NT2/D1 (cell line): Measurements from ENCODE around the gene KIN.
A peak's percentile ranks its signal among the peaks of the same experiment; 100 is the strongest.
"Not testable (repeated sequence)": the region's sequence is repeated elsewhere in the genome, so short reads cannot be mapped to it uniquely, and the experiment has no call there.

Experiments used
- DNase-seq: peaks from one replicate; pipeline ENCODE4 v3.0.0-alpha.2; 2011; ENCODE audit warnings: low read depth, low spot score
- H3K27me3 ChIP-seq: 2 replicates; pipeline ENCODE4 v1.6.0; 2011; ENCODE audit warnings: mild to moderate bottlenecking; ENCODE audit not compliant: insufficient read length, insufficient read depth
- H3K36me3 ChIP-seq: 2 replicates; pipeline ENCODE4 v1.6.1; 2011; ENCODE audit warnings: mild to moderate bottlenecking, low read length, mixed read lengths; ENCODE audit not compliant: insufficient read depth, insufficient read length
- H3K4me1 ChIP-seq: 2 replicates; pipeline ENCODE4 v1.5.1; 2011; ENCODE audit not compliant: insufficient read depth, insufficient read length
- H3K4me3 ChIP-seq: 2 replicates; pipeline ENCODE4 v1.5.1; 2011; ENCODE audit warnings: low read depth; ENCODE audit not compliant: insufficient read length
- H3K9ac ChIP-seq: 2 replicates; pipeline ENCODE4 v1.6.0; 2011; ENCODE audit warnings: low read depth; ENCODE audit not compliant: insufficient read length
- H3K9me3 ChIP-seq: 2 replicates; pipeline ENCODE4 v1.5.1; 2011; ENCODE audit warnings: mild to moderate bottlenecking, low read length; ENCODE audit not compliant: insufficient read depth
- SUZ12 ChIP-seq: IDR thresholded peaks from 2 replicates; pipeline ENCODE4 v1.6.1; 2011; ENCODE audit not compliant: insufficient read length, insufficient read depth; ENCODE audit errors: extremely low read depth
- YY1 ChIP-seq: IDR thresholded peaks from 2 replicates; pipeline ENCODE4 v1.6.1; 2011; ENCODE audit not compliant: insufficient read length, insufficient read depth
- ZNF274 ChIP-seq: IDR thresholded peaks from 2 replicates; pipeline ENCODE4 v1.6.1; 2011; ENCODE audit warnings: mild to moderate bottlenecking, low read depth, low read length

The KIN gene

DNA sequence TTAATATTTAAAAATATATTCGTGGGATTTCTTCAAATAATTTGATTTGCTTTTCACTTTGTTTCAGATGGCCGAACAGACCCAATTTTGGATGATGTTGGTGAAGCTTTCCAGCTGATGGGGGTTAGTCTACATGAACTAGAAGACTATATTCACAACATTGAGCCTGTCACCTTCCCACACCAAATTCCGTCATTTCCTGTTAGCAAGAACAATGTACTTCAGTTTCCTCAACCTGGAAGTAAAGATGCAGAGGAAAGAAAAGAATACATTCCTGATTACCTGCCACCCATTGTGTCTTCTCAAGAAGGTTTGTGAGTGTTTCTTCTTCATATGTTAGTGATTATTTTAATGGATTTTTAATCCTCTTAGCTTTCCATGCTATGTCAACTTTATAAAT lies 36.5 kb upstream of the KIN start:
- H3K9ac ChIP-seq: no peak overlapping the region
- peaks cover 28% of the 10 kb centered on the region for H3K36me3 ChIP-seq
- no peak for TF ChIP-seq SUZ12
- TF ChIP-seq YY1: no peak
- no peak for TF ChIP-seq ZNF274
- no peaks in the 10 kb centered on the region for H3K4me1 ChIP-seq
- no peaks in the 10 kb centered on the region for H3K27me3 ChIP-seq
- no peak for DNase-seq
- H3K9me3 ChIP-seq: no peaks in the 10 kb centered on the region
- H3K4me3 ChIP-seq: no peak overlapping the region

DNA sequence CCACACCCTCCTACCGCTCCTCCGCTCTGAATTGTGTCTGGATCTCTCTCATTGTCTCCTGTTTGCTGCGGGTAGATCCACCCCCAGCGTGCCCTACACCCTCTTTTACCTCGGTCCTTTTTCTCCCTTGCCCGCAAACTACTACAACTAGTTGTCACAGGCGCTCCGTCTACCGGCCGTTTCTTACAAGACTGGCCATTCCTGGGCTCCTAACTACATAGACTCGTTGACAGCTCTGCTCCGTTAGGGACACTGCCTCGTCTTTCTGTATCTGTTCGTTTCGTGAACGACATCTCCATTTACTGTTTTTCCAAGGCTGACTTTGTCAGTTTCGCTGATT lies 31.3 kb upstream of the KIN start:
- no peak for TF ChIP-seq SUZ12
- TF ChIP-seq YY1: no peak
- no peak for TF ChIP-seq ZNF274
- no peak for DNase-seq
- peak overlapping the region; percentile 96 for H3K4me3 ChIP-seq
- H3K36me3 ChIP-seq: peaks cover 14% of the 10 kb centered on the region
- no peaks in the 10 kb centered on the region for H3K4me1 ChIP-seq
- no peaks in the 10 kb centered on the region for H3K9me3 ChIP-seq
- H3K9ac ChIP-seq: peak overlapping the region; percentile 96
- H3K27me3 ChIP-seq: no peaks in the 10 kb centered on the region

DNA sequence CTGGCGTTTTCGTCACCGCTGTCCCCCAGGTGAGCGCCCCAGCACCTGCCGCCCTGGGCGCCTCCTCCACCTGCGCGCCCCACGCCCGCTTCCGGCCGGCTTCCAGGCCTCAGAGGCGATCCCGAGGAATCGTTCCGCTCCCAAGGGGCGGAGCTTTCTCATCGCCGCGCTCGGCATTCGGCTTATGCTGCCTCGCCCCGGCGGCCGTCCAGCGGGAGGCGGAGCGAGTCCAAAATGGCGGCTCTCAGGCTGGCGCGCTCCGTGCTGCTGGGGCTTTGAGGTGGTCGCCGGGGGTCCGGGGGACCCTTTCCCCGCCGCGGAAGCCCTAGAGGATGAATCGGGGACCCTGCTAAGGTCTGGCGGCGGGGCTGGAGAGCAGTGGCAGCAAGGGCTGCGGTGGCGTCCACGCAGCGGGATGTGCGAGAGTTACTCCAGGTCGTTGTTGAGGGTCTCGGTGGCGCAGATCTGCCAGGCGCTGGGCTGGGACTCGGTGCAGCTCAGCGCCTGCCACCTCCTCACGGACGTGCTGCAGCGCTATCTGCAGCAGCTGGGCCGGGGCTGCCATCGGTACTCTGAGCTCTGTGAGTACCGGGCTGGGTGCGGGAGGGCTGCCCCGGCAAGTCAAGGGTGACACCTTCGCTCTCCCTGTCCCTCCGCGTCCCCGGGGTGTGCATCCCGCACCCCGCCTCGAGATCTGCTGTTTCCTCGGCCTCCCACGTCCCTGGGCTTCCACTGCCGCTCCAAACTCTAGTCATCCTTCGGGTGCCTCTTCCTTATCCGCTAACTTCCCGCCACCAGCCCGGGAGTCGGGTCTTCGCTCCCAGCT lies 30.7 kb upstream of the KIN start, which contains the start of gene TAF3:
TSS of gene TAF3 (plus strand) at position 211 of the 826 bp plus-strand sequence. CDS start at position 416, 205 bp downstream.
- Histone ChIP-seq H3K4me1 (no peaks in the 10 kb centered on the region), H3K36me3 (peaks cover 14% of the 10 kb centered on the region), H3K9ac (peak within 1 kb of the TSS; percentile 96), H3K27me3 (no peaks in the 10 kb centered on the region), H3K9me3 (no peaks in the 10 kb centered on the region), H3K4me3 (peak within 1 kb of the TSS; percentile 96)
- peak; percentile 76 for DNase-seq
- TF ChIP-seq YY1: peak; percentile 87
- no peak for TF ChIP-seq ZNF274

DNA sequence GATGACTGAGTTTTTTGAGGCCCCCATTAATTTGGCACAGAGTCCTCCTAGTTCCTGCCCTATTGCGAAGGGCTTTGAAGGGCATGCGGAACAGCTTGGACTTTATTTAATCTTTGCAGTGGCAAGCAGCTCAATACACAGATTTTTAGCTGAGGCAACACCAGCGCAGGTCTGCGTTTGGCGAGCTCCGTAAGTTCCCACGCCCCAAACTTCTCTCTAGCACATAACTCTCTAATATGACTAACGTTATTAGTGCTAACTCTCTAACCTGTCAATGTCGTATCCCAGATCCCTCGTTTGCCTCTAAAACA lies 30.1 kb upstream of the KIN start:
- Histone ChIP-seq H3K4me3 (peak overlapping the region; percentile 96), H3K4me1 (no peaks in the 10 kb centered on the region), H3K9ac (peak overlapping the region; percentile 96), H3K36me3 (peaks cover 14% of the 10 kb centered on the region), H3K27me3 (no peaks in the 10 kb centered on the region), H3K9me3 (no peaks in the 10 kb centered on the region)
- no peak for DNase-seq
- TF ChIP-seq SUZ12: no peak
- TF ChIP-seq ZNF274: no peak
- no peak for TF ChIP-seq YY1

DNA sequence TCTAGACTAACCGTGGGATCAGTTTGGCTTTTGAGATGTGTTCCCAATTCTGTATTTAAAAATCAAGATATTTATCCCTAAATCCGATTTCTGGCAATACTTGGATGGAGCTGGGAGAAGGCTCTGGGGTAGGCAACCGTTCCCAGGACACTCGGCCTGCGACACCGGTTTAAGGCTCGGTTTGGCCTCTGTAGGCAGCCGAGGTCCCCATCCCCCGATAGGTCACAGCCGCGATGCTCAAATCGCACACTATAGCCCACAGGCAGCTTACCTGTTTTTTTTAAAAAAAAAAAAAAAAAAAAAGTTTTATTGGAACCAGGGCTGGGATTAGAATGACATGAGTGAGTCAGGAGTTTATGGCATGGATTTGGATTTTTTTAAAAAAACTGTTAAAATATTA lies 29.8 kb upstream of the KIN start:
- TF ChIP-seq ZNF274 (no peak), YY1 (no peak), SUZ12 (no peak)
- DNase-seq: no peak
- H3K9ac ChIP-seq: peak overlapping the region; percentile 96
- H3K9me3 ChIP-seq: no peaks in the 10 kb centered on the region
- peak overlapping the region; percentile 96 for H3K4me3 ChIP-seq
- H3K4me1 ChIP-seq: no peaks in the 10 kb centered on the region
- H3K27me3 ChIP-seq: no peaks in the 10 kb centered on the region
- peaks cover 14% of the 10 kb centered on the region for H3K36me3 ChIP-seq

DNA sequence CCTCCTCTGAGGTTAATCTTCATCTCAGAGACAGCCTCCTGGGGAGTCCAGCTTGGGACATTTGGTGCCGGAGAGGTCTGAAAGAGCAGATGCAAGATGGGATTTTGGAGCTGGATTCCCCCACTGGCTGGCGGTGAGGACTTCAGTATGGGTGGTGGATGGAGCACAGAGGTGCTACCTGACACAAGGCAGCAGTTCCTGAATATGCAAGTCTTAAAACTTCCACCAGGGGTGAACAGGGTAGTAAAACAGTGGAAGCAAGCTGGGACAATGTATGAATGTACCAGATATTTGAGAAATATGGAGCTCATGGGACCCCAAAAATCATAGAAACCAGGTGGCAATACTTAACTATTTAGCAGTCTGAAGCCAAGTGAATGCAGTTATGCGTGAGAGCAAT lies 25.7 kb upstream of the KIN start:
- Histone ChIP-seq H3K4me1 (no peaks in the 10 kb centered on the region), H3K4me3 (no peak overlapping the region), H3K9ac (no peak overlapping the region), H3K27me3 (no peaks in the 10 kb centered on the region), H3K36me3 (peaks cover 3% of the 10 kb centered on the region), H3K9me3 (no peaks in the 10 kb centered on the region)
- DNase-seq: no peak
- TF ChIP-seq YY1: no peak

DNA sequence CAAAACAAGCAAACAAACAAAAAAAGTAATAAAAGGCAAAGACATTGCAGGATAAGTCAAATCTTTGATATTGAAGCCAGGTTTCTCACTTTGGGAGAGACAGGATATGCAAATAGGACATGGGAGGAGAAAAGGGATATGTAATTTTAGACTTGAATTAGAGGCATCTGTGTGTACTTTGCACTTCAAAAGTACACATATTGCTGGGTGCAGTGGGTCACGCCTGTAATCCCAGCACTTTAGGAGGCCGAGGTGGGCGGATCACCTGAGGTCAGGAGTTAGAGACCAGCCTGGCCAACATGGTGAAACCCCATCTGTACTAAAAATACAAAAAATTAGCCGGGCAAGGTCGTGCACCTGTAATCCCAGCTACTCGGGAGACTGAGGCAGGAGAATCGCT lies 23.9 kb upstream of the KIN start:
- H3K4me1 ChIP-seq, H3K4me3 ChIP-seq, H3K9ac ChIP-seq, H3K9me3 ChIP-seq, H3K27me3 ChIP-seq, DNase-seq: not testable (repeated sequence)
- peaks cover 18% of the 10 kb centered on the region for H3K36me3 ChIP-seq

DNA sequence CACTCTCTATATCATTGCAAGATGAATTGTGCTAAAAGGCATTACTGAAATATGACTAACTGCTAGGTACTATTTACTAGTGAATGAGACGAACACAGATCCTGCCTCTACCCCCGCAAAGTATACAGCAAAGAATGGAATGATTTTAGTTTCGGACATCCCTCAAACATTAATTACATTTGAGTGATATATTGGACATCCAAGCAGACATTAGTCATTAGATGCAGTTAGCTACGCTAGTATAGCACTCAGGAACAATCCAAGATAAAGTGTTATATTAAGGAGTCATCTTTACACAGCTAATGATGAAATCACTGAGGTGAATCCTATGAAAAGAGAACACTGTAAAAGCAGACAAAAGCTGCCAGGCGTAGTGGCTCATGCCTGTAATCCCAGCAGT lies 23.2 kb upstream of the KIN start:
- no peaks in the 10 kb centered on the region for H3K27me3 ChIP-seq
- H3K4me3 ChIP-seq: no peak overlapping the region

More for the DNA sequence above, 23.2 kb upstream of the KIN start:
- DNase-seq: no peak
- peaks cover 20% of the 10 kb centered on the region for H3K36me3 ChIP-seq
- H3K4me1 ChIP-seq: no peaks in the 10 kb centered on the region
- H3K9ac ChIP-seq: no peak overlapping the region
- TF ChIP-seq YY1 (no peak), ZNF274 (no peak), SUZ12 (no peak)
- no peaks in the 10 kb centered on the region for H3K9me3 ChIP-seq
